Lower leg skin (tissue), 4 donors: ENCODE results near the gene PRRC2C. TPM values are rescaled to one million over a fixed set of nuclear protein-coding genes. Genes with fewer than 3 reads are reported as not detected.

Experiments
- DNase-seq, 2 donors: peaks; one replicate each; pipeline ENCODE4 v3.0.0-alpha.2; 2019; ENCODE audit warnings: low spot score in 2 of 2
- H3K4me3 ChIP-seq: fragments of 200-600 bp; sonication (generic); 2 replicates; pipeline ENCODE4 v1.5.1; 2017; ENCODE audit warnings: mild to moderate bottlenecking, low read depth; ENCODE audit not compliant: poor library complexity, severe bottlenecking
- POLR2A ChIP-seq, 2 donors: fragments of 450-650 bp; IDR thresholded peaks; one replicate each; pipeline ENCODE4 v1.6.1; 2016 to 2017; ENCODE audit warnings: antibody characterized with exemption in 2 of 2, mild to moderate bottlenecking in 1 of 2, moderate library complexity in 1 of 2
- WGBS, 2 donors: methylation state at CpG; one replicate each; pipeline ENCODE4 v1.1.5; 2018; 5-methylcytosine and 5-hydroxymethylcytosine counted together
- intact Hi-C: fragments of 100-400 bp; cut with DNase I; formaldehyde crosslinking; loops from one replicate; pipeline ENCODE4 v1.15.0; 2023; ENCODE audit warnings: low total_unique reads
- total RNA-seq, 4 donors: library from RNA; depleted of rRNA; stranded (reverse); fragments of >200 nt; gene quantifications; one replicate each; pipeline ENCODE4 v1.1.0, GENCODE V29; 2016
- TF ChIP-seq, protein P1 (sequence below), 3 donors: fragments of 450-650 bp; IDR thresholded peaks; one replicate each; pipeline ENCODE4 v1.5.1; 2016; ENCODE audit warnings: antibody characterized with exemption in 3 of 3, mild to moderate bottlenecking in 3 of 3, moderate library complexity in 2 of 3

Gene PRRC2C
- total RNA-seq, 4 donors from 2014 or later = 68.6 to 93.4 (median 83.1) TPM

DNA sequence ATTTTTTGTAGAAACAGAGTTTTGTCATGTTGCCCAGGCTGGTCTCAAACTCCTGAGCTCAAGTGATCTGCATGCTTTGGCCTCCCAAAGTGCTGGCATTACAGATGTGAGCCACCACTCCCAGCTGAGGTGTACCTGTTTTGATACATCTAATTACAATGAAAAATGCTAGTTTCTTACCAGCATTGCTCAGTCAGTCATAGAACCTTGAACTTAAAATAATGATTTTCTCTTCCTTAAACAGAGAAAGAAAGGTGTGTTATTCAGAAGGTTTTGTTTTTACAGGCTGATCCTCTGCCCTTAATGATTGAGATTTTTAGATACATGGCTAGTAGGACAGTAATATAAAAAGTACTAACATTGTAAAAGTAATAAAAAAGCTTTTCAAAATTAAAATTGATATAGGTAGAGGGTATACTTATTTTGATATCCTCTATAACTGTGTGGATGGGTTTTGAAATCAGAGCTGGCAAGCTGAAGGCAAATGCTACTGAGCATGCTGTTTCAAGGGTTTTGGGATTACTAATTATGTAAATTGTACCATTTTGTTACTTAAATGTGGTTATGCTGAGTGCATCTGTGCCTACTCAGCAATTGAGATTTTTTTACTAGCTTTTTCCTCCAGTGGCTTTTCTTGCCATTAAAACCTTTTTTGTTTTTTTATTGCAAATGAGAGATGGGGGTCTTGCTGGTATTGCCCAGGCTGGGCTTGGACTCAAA, 16.1 kb downstream of the PRRC2C start:
- H3K4me3 ChIP-seq = no peak overlapping the region
- no peak for TF ChIP-seq POLR2A (IDR thresholded peaks at IDR 0.05)
- TF ChIP-seq, protein P1, sequence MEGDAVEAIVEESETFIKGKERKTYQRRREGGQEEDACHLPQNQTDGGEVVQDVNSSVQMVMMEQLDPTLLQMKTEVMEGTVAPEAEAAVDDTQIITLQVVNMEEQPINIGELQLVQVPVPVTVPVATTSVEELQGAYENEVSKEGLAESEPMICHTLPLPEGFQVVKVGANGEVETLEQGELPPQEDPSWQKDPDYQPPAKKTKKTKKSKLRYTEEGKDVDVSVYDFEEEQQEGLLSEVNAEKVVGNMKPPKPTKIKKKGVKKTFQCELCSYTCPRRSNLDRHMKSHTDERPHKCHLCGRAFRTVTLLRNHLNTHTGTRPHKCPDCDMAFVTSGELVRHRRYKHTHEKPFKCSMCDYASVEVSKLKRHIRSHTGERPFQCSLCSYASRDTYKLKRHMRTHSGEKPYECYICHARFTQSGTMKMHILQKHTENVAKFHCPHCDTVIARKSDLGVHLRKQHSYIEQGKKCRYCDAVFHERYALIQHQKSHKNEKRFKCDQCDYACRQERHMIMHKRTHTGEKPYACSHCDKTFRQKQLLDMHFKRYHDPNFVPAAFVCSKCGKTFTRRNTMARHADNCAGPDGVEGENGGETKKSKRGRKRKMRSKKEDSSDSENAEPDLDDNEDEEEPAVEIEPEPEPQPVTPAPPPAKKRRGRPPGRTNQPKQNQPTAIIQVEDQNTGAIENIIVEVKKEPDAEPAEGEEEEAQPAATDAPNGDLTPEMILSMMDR (IDR thresholded peaks at IDR 0.05) = no peak
- intact Hi-C loops = no loop called here
- DNase-seq = no peak

DNA sequence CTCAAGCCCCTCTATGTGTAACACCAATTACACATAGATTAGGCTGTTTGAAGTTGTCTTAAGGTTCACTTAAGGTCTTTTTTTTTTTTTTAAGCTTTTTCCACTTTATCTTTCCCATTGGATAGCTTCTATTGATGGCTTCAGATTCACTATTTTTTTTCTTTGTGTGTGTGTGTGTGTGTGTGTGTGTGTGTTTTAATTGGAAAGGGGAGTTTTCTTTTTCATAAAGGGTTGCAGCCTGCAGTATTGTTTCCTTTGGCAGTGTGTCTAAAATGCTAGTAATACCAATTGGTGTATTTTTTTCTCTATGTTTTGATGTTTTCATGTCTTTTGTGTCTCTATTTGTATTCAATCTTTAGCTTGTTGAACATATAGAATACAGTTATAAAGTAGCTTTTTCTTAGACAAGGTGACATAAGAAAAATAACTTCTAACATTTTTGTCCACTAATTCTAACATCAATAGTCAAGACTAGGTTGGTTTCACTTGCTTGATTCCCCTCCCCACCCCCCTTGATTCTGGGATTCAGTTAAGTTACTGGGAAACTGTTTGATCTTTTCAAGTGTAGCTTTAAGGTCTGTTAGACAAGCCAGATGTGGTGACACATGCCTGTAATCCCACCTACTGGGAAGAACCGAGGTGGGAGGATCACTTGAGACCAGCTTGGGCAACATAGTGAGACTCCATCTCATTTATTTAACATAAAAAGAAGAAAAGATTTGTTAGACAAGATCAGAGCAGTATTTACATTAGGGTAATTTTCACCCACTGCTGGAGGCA, 21.4 kb downstream of the PRRC2C start:
- TF ChIP-seq POLR2A (IDR thresholded peaks at IDR 0.05) = no peak
- TF ChIP-seq, protein P1 (IDR thresholded peaks at IDR 0.05) = no peak
- DNase-seq = no peak
- intact Hi-C loops = no loop called here
- WGBS, 2 donors = 25 to 31% methylated on average over 1 of the region's 1 CpG
- H3K4me3 ChIP-seq = no peak overlapping the region

DNA sequence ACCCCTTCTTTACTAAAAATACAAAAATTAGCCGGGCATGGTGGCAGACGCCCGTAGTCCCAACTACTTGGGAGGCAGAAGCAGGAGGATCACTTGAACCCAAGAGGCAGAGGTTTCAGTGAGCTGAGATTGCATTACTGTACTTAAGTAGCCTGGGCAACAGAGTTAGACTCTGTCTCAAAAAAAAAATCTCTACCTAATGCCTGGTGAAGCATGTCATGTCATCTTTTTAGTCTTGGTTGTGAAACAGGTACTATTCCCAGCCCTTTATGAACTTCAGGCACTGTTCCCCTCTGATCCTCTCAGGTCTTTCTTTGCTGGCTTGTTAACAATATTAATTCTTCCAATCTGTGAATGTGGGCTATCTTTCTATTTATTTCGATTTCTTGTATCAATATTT, 22.1 kb downstream of the PRRC2C start:
- intact Hi-C loops = no loop called here
- TF ChIP-seq POLR2A (IDR thresholded peaks at IDR 0.05) = no peak
- TF ChIP-seq, protein P1 (IDR thresholded peaks at IDR 0.05) = no peak
- WGBS, 2 donors = 87 to 97% methylated on average over 4 of the region's 4 CpGs
- no peak overlapping the region for H3K4me3 ChIP-seq
- DNase-seq = no peak

DNA sequence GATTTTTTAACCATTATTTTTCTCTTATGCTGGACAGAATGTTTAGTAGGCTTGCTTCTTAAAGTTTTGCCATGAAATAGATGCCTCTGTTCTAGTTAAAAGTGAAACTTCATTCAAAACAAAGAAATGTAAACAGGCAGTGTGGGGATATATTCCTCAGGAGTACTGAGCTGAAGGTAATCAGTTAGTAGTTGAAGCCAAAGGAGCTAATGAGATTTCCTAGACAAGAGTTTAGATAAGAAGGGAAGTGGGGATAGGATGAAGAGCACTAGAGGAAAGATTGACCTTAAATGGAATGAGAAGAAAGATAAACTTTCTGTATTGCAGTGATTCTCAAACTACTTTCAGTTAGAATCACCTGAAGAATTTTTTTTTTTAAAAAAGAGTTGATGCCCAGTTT, 23.9 kb downstream of the PRRC2C start:
- H3K4me3 ChIP-seq = no peak overlapping the region
- TF ChIP-seq, protein P1 (IDR thresholded peaks at IDR 0.05) = no peak
- TF ChIP-seq POLR2A (IDR thresholded peaks at IDR 0.05) = no peak
- DNase-seq = no peak
- intact Hi-C loops = no loop called here

DNA sequence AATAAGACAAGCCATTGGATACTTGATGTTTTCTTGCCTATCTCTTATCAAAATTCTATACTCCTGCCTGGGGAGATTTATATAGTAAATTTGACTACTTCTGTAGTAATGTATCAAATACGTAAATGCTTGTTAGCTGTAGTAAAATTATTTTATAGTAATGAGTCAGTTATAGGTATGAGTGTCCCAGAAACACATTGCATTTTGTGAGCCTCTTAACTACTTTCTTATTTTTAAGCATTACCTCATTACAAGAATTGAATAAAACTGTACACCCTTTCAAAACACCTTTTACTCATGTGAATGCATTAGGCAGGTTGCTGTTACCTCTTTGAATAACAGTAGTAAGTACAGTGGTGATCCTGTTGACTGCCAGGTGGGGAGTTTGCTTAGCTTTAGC, 28.4 kb downstream of the PRRC2C start:
- no peak overlapping the region for H3K4me3 ChIP-seq
- TF ChIP-seq POLR2A (IDR thresholded peaks at IDR 0.05) = no peak
- TF ChIP-seq, protein P1 (IDR thresholded peaks at IDR 0.05) = no peak
- intact Hi-C loops = no loop called here
- DNase-seq = no peak
- WGBS, 2 donors = 60 to 93% methylated on average over 1 of the region's 1 CpG
